Measurements from ENCODE around the gene CLSTN2. TPM values are rescaled to one million over a fixed set of nuclear protein-coding genes. Genes with fewer than 3 reads are reported as not detected.

Gene CLSTN2
- total and polyA plus RNA-seq, 2 of the 4 experiments (the other 2 are of a cell fraction), result under 0.01 to 0.07 TPM

DNA sequence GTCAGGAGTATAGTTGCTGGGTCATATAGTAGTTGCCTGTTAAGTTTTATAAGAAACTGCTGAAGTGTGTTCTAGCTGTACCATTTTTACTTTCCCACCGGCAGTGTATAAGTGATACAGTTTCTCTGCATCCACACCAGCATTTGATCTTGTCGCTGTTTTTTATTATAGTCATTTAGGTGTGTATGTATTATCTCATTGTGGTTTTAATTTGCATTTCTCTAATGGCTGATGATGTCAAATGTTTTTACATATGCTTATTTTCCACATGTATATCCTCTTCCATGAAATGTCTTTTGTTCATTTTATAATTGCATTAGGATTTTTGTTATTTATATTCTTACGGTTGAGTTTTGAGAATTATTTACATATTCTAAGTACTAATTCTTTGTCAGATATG lies 254.3 kb downstream of the CLSTN2 start:
- Histone ChIP-seq H3K4ac (ENCODE audit: low read depth, low read length) (no peak overlapping the region), H4K91ac (ENCODE audit: insufficient read depth, low read depth, low read length) (no peak overlapping the region), H2BK5ac (ENCODE audit: low read depth, low read length, poor library complexity, severe bottlenecking) (no peak overlapping the region), H3K23ac (ENCODE audit: low read depth, low read length) (no peak overlapping the region), H3K56ac (ENCODE audit: extremely low read depth, insufficient read depth, low read length) (no peak overlapping the region), H3K9me1 (ENCODE audit: insufficient read depth, low read length) (no peaks in the 10 kb centered on the region), H3K4me3 (ENCODE audit: insufficient read depth, low read depth, low read length) (no peak overlapping the region), H2AFZ (replicated peaks; ENCODE audit: low read length, poor library complexity) (no peak overlapping the region), H3K18ac (ENCODE audit: low read depth, low read length) (no peak overlapping the region), H3K79me1 (ENCODE audit: low read depth in 1 of 2, low read length in 2 of 2) (no peaks in the 10 kb centered on the region), H4K5ac (ENCODE audit: low read depth, low read length) (no peak overlapping the region), H3K9ac (ENCODE audit: low read depth, low read length) (no peak overlapping the region), H2BK15ac (ENCODE audit: low read depth, low read length) (no peak overlapping the region), H3K9me3 (ENCODE audit: control insufficient read depth, insufficient read depth, low read length) (no peaks in the 10 kb centered on the region), H2AK9ac (replicated peaks; ENCODE audit: low read depth, low read length, poor library complexity) (no peak overlapping the region), H3K27me3 (ENCODE audit: control insufficient read depth, insufficient read depth, low read length) (no peaks in the 10 kb centered on the region), H3K4me1 (ENCODE audit: control insufficient read depth, insufficient read depth, low read length) (no peaks in the 10 kb centered on the region), H3K36me3 (ENCODE audit: control insufficient read depth, insufficient read depth, low read length) (no peaks in the 10 kb centered on the region), H2BK120ac (ENCODE audit: low read depth, low read length) (no peak overlapping the region), H2BK20ac (ENCODE audit: low read depth, low read length) (no peak overlapping the region), H3K14ac (replicated peaks; ENCODE audit: low read depth, low read length) (no peak overlapping the region), H3K27ac (ENCODE audit: insufficient read depth, low read length) (no peak overlapping the region), H4K20me1 (ENCODE audit: insufficient read depth, low read length) (no peaks in the 10 kb centered on the region), H3K4me2 (ENCODE audit: low read depth, low read length) (no peak overlapping the region), H4K8ac (ENCODE audit: low read depth in 2 of 2, low read length in 2 of 2) (no peak overlapping the region), H2AK5ac (ENCODE audit: low read depth, low read length) (no peak overlapping the region)
- TF ChIP-seq, protein P1, sequence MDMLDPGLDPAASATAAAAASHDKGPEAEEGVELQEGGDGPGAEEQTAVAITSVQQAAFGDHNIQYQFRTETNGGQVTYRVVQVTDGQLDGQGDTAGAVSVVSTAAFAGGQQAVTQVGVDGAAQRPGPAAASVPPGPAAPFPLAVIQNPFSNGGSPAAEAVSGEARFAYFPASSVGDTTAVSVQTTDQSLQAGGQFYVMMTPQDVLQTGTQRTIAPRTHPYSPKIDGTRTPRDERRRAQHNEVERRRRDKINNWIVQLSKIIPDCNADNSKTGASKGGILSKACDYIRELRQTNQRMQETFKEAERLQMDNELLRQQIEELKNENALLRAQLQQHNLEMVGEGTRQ (IDR thresholded peaks at IDR 0.05; ENCODE audit: low read depth, low read length), result no peak
- no peak for TF ChIP-seq MAZ (IDR thresholded peaks at IDR 0.05; ENCODE audit: borderline replicate concordance, low read depth, low read length)
- no peak for TF ChIP-seq CTCF (conservative IDR thresholded peaks at IDR 0.05; ENCODE audit: low read depth, low read length)
- no peak for TF ChIP-seq SMC3 (IDR thresholded peaks at IDR 0.05; ENCODE audit: low read depth, low read length)
- TF ChIP-seq POLR2A (IDR thresholded peaks at IDR 0.05; ENCODE audit: low read depth, low read length), result no peak
- no peak for TF ChIP-seq CHD1 (IDR thresholded peaks at IDR 0.05; ENCODE audit: low read depth, low read length)
- no peak for TF ChIP-seq RCOR1 (IDR thresholded peaks at IDR 0.05; ENCODE audit: insufficient replicate concordance, low read length)
- no peak for TF ChIP-seq RAD21 (IDR thresholded peaks at IDR 0.05; ENCODE audit: low read length)
- dilution Hi-C loops (cut with HindIII; ENCODE audit: low sequenced_read_pairs, unreplicated experiment) (no loop called here), in situ Hi-C loops (cut with MboI; ENCODE audit: low sequenced_read_pairs) (no loop called here), intact Hi-C loops (cut with micrococcal nuclease) (no loop called here)
- DNase-seq (no peak), ATAC-seq (ENCODE audit: low read depth) (no peak)
- WGBS, 2 experiments (ENCODE audit: extremely low coverage in 2 of 2, insufficient read length in 1 of 2), result no CpG with 5 or more reads among the region's 3 CpGs
- ChIA-PET CTCF (no interaction called here), POLR2A (ENCODE audit: unreplicated experiment) (no interaction called here)
- no TSS peak for BruUV-seq (replicated peaks)

All from IMR-90 (cell line).